ENCODE measurements around the gene KCTD5. TPM values are rescaled to one million over a fixed set of nuclear protein-coding genes. Genes with fewer than 3 reads are reported as not detected.

KCTD5 gene
- total and polyA plus RNA-seq, 2 experiments from 2014 or later = 31.5 to 32.2 TPM

DNA sequence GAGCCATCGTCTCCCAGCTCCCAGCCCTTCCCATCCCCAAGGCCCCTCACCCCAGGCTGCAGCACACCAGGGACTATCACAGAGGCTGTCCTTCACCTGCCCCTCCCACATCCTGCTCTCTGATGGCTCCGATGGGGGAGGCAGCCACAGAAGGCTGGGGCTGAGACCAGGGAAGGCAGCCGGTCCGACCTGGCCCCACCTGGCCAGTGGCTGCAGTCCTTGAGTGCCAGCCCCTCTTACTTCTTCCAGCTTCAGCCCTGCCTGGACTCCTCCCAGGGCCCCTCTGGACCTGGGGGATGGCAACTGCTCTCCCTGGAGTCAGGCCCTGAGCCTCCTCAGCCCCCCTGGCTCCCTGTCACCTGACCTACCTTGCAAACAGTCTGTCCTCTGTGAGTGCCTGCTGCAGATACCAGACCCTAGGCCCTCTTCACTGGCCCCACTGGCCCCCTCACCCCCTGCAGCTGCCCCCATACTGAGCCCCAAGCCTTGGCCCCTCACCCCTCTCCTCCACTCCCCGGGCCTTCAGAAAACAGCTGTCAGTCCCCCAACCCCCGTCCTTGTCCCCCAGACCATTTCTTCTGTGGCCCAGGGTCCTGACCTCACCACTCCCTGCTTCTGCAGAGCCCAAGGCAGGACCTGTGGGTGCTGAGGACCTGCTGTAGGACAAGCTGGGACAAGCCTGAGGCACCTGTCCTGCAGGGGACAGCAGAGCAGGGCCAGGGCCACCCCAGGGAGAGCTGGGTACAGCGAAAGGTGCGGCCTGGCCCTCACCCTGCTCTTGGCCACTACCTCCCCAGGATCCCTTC lies 57.5 kb downstream of the KCTD5 start:
- 67% methylated on average over 8 of the region's 8 CpGs for WGBS (ENCODE audit: low lambda C conversion rate, missing lambda C conversion rate)
- H3K4me3 ChIP-seq = no peak overlapping the region
- no peak overlapping the region for H3K27ac ChIP-seq
- H3K9me3 ChIP-seq (ENCODE audit: low read depth) = no peaks in the 10 kb centered on the region
- no peaks in the 10 kb centered on the region for H3K9me2 ChIP-seq (replicated peaks; ENCODE audit: insufficient read depth)
- H3K4me1 ChIP-seq (ENCODE audit: insufficient read depth) = peaks cover 6% of the 10 kb centered on the region
- H3K36me3 ChIP-seq (replicated peaks; ENCODE audit: insufficient read depth, low read depth) = no peaks in the 10 kb centered on the region
- no peak overlapping the region for H3K4me2 ChIP-seq
- H2AFZ ChIP-seq = no peak overlapping the region
- TF ChIP-seq EZH2 (IDR thresholded peaks at IDR 0.05; ENCODE audit: borderline replicate concordance) (no peak), EZH2phosphoT487 (IDR thresholded peaks at IDR 0.05; ENCODE audit: low read depth, severe bottlenecking, unreplicated experiment) (no peak)
- TF ChIP-seq, protein P1, sequence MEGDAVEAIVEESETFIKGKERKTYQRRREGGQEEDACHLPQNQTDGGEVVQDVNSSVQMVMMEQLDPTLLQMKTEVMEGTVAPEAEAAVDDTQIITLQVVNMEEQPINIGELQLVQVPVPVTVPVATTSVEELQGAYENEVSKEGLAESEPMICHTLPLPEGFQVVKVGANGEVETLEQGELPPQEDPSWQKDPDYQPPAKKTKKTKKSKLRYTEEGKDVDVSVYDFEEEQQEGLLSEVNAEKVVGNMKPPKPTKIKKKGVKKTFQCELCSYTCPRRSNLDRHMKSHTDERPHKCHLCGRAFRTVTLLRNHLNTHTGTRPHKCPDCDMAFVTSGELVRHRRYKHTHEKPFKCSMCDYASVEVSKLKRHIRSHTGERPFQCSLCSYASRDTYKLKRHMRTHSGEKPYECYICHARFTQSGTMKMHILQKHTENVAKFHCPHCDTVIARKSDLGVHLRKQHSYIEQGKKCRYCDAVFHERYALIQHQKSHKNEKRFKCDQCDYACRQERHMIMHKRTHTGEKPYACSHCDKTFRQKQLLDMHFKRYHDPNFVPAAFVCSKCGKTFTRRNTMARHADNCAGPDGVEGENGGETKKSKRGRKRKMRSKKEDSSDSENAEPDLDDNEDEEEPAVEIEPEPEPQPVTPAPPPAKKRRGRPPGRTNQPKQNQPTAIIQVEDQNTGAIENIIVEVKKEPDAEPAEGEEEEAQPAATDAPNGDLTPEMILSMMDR (IDR thresholded peaks at IDR 0.05; ENCODE audit: poor library complexity) = no peak
- no peaks in the 10 kb centered on the region for H3K27me3 ChIP-seq
- DNase-seq (ENCODE audit: low spot score) = no peak
- H3K79me2 ChIP-seq = no peaks in the 10 kb centered on the region
- no peaks in the 10 kb centered on the region for H4K20me1 ChIP-seq (ENCODE audit: insufficient read depth, poor library complexity, severe bottlenecking)

DNA sequence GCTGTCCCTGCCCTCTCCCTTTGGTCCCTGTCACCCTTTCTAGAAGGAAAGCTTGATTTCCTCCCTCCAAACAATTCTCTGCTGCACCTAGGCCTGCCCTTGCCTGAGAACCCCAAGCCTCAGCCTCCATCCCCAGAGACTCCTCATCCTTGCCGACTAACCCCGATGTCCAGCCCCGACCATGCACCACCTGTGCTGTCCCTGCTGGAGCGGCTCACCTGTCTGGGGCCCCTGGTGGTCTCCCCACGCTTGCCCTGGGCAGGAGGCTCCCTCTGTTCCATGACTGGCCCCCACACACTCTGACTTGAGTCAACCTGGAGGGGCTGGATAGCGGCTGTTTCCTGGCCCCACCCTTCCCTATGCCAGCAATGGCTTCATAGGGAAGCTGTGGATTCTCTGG lies 58.2 kb downstream of the KCTD5 start:
- TF ChIP-seq EZH2phosphoT487 (IDR thresholded peaks at IDR 0.05; ENCODE audit: low read depth, severe bottlenecking, unreplicated experiment) = no peak
- no peak for TF ChIP-seq EZH2 (IDR thresholded peaks at IDR 0.05; ENCODE audit: borderline replicate concordance)
- TF ChIP-seq, protein P1 (IDR thresholded peaks at IDR 0.05; ENCODE audit: poor library complexity) = no peak
- no peak overlapping the region for H3K27ac ChIP-seq
- no peaks in the 10 kb centered on the region for H3K36me3 ChIP-seq (replicated peaks; ENCODE audit: insufficient read depth, low read depth)
- no peaks in the 10 kb centered on the region for H3K9me3 ChIP-seq (ENCODE audit: low read depth)
- H4K20me1 ChIP-seq (ENCODE audit: insufficient read depth, poor library complexity, severe bottlenecking) = no peaks in the 10 kb centered on the region
- no peak overlapping the region for H2AFZ ChIP-seq
- H3K4me3 ChIP-seq = no peak overlapping the region
- DNase-seq (ENCODE audit: low spot score) = no peak
- H3K9me2 ChIP-seq (replicated peaks; ENCODE audit: insufficient read depth) = no peaks in the 10 kb centered on the region
- no peak overlapping the region for H3K4me2 ChIP-seq
- peaks cover 6% of the 10 kb centered on the region for H3K4me1 ChIP-seq (ENCODE audit: insufficient read depth)
- WGBS (ENCODE audit: low lambda C conversion rate, missing lambda C conversion rate) = 97% methylated on average over 6 of the region's 6 CpGs
- no peaks in the 10 kb centered on the region for H3K27me3 ChIP-seq
- no peaks in the 10 kb centered on the region for H3K79me2 ChIP-seq

DNA sequence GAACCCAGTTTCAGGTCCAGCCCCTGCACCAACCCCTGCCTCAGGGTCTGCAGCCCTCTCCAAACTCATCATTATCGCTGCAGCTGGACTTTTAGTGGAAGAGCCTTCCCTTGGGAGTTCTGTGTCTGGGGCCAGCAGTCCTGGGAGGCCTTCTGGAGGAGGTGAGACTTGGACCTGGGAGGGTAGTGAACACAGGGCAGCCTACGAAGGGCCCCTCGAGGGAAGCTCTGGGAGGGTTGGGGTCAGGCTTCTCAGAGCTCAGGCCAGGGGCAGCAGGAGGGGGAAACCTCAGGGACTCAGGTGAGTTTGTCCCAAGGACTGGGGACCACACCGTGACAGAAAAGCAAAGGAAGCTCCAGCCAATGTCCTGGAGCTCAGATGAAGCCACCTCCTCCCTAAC lies 58.8 kb downstream of the KCTD5 start:
- Histone ChIP-seq H3K27ac (no peak overlapping the region), H3K9me2 (replicated peaks; ENCODE audit: insufficient read depth) (no peaks in the 10 kb centered on the region), H4K20me1 (ENCODE audit: insufficient read depth, poor library complexity, severe bottlenecking) (no peaks in the 10 kb centered on the region), H3K4me3 (no peak overlapping the region), H3K79me2 (no peaks in the 10 kb centered on the region), H3K9me3 (ENCODE audit: low read depth) (no peaks in the 10 kb centered on the region), H2AFZ (no peak overlapping the region), H3K36me3 (replicated peaks; ENCODE audit: insufficient read depth, low read depth) (no peaks in the 10 kb centered on the region), H3K4me1 (ENCODE audit: insufficient read depth) (peaks cover 6% of the 10 kb centered on the region), H3K4me2 (no peak overlapping the region), H3K27me3 (no peaks in the 10 kb centered on the region)
- DNase-seq (ENCODE audit: low spot score) = no peak
- WGBS (ENCODE audit: low lambda C conversion rate, missing lambda C conversion rate) = 92% methylated on average over 4 of the region's 4 CpGs
- TF ChIP-seq, protein P1 (IDR thresholded peaks at IDR 0.05; ENCODE audit: poor library complexity) = no peak
- TF ChIP-seq EZH2 (IDR thresholded peaks at IDR 0.05; ENCODE audit: borderline replicate concordance) (no peak), EZH2phosphoT487 (IDR thresholded peaks at IDR 0.05; ENCODE audit: low read depth, severe bottlenecking, unreplicated experiment) (no peak)

Measured in hepatocyte (in vitro differentiated cells).